Measurements from ENCODE around the gene HMGCL. TPM values are rescaled to one million over a fixed set of nuclear protein-coding genes. Genes with fewer than 3 reads are reported as not detected.
A peak's percentile ranks its signal among the peaks of the same experiment; 100 is the strongest.

HMGCL gene
- total and polyA plus RNA-seq, 2 donors (not counting 1 experiment from before 2014, with no cell fraction given): 41.3 to 74.6 TPM

DNA sequence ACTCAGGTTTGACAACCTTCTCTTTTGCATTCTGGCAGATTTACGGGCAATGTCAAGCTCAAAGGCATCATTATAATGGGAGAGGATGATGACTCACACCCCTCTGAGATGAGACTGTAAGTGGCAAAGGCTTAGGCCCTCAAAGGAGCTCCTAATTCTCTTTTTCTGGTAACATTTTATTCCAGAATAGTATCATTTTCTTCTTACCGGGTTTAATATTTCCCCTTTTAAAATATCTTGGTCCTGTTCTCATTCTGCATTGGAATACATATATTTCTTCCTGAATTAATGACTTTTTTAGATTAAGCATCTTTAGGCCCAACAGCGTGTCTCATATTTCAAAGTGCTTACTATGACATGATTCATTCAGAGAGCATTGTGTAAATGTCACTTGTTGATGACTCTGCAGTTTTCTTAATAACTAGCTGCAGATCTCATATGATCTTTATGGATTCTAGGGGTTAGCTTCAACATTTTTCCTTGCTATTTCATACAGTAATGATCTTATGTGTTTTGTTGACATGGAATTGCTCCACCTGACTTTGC is 45.3 kb downstream of the HMGCL start:
- Histone ChIP-seq H3K27ac (ENCODE audit: insufficient read depth, low read length) (peak overlapping the region; percentile 95), H3K27me3 (ENCODE audit: control insufficient read depth, insufficient read depth, low read length) (no peaks in the 10 kb centered on the region), H3K9ac (ENCODE audit: insufficient read depth, low read length) (no peak overlapping the region), H3K4me1 (ENCODE audit: control insufficient read depth, extremely low read depth, insufficient read depth, low read length) (peaks cover 11% of the 10 kb centered on the region), H3K4me3 (replicated peaks in 1 of 4; ENCODE audit: control extremely low read depth in 1 of 4, insufficient read depth in 1 of 4, low read depth in 3 of 4, low read length in 4 of 4) (peak overlapping the region in 2 of 4 experiments; percentile 78 to 89), H3K79me2 (ENCODE audit: control insufficient read depth, insufficient read depth, low read length) (peaks cover 35% of the 10 kb centered on the region), H3K9me3 (ENCODE audit: control insufficient read depth, insufficient read depth, low read depth, low read length) (no peaks in the 10 kb centered on the region), H3K36me3 (ENCODE audit: control insufficient read depth, insufficient read depth, low read length) (no peaks in the 10 kb centered on the region), H3K4me2 (ENCODE audit: extremely low read depth, insufficient read depth, low read length) (peak overlapping the region; percentile 98), H2AFZ (ENCODE audit: low read length) (no peak overlapping the region), H4K20me1 (ENCODE audit: control insufficient read depth, extremely low read depth, insufficient read depth, low read length) (no peaks in the 10 kb centered on the region)
- TF ChIP-seq EZH2 (IDR thresholded peaks at IDR 0.05; ENCODE audit: low read length, missing control alignments): no peak
- peak; percentile 67 to 68 for DNase-seq (ENCODE audit: low read depth in 2 of 2)

- TF ChIP-seq, protein P1, sequence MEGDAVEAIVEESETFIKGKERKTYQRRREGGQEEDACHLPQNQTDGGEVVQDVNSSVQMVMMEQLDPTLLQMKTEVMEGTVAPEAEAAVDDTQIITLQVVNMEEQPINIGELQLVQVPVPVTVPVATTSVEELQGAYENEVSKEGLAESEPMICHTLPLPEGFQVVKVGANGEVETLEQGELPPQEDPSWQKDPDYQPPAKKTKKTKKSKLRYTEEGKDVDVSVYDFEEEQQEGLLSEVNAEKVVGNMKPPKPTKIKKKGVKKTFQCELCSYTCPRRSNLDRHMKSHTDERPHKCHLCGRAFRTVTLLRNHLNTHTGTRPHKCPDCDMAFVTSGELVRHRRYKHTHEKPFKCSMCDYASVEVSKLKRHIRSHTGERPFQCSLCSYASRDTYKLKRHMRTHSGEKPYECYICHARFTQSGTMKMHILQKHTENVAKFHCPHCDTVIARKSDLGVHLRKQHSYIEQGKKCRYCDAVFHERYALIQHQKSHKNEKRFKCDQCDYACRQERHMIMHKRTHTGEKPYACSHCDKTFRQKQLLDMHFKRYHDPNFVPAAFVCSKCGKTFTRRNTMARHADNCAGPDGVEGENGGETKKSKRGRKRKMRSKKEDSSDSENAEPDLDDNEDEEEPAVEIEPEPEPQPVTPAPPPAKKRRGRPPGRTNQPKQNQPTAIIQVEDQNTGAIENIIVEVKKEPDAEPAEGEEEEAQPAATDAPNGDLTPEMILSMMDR (conservative IDR thresholded peaks at IDR 0.05 in 1 of 2, IDR thresholded peaks at IDR 0.05 in 1 of 2; ENCODE audit: low read depth in 1 of 2, low read length in 2 of 2): no peak
- no peak for TF ChIP-seq EZH2 (IDR thresholded peaks at IDR 0.05; ENCODE audit: low read length, missing control alignments)
- Histone ChIP-seq H4K20me1 (ENCODE audit: control insufficient read depth, extremely low read depth, insufficient read depth, low read length) (no peaks in the 10 kb centered on the region), H3K4me1 (ENCODE audit: control insufficient read depth, extremely low read depth, insufficient read depth, low read length) (peaks cover 11% of the 10 kb centered on the region), H3K4me2 (ENCODE audit: extremely low read depth, insufficient read depth, low read length) (peak within 1 kb of the TSS; percentile 98), H3K4me3 (replicated peaks in 1 of 4; ENCODE audit: control extremely low read depth in 1 of 4, insufficient read depth in 1 of 4, low read depth in 3 of 4, low read length in 4 of 4) (peak within 1 kb of the TSS; percentile 88 to 99 (median 92)), H3K36me3 (ENCODE audit: control insufficient read depth, insufficient read depth, low read length) (no peaks in the 10 kb centered on the region), H2AFZ (ENCODE audit: low read length) (peak within 1 kb of the TSS; percentile 96), H3K27ac (ENCODE audit: insufficient read depth, low read length) (peak within 1 kb of the TSS; percentile 95), H3K9ac (ENCODE audit: insufficient read depth, low read length) (peak within 1 kb of the TSS; percentile 94), H3K9me3 (ENCODE audit: control insufficient read depth, insufficient read depth, low read depth, low read length) (no peaks in the 10 kb centered on the region), H3K27me3 (ENCODE audit: control insufficient read depth, insufficient read depth, low read length) (no peaks in the 10 kb centered on the region), H3K79me2 (ENCODE audit: control insufficient read depth, insufficient read depth, low read length) (peaks cover 35% of the 10 kb centered on the region)
- peak; percentile 76 to 84 for DNase-seq (ENCODE audit: low read depth in 2 of 2)
Measured at GRCh38 chr1:23777979-23778814, 47.0 kb downstream of the HMGCL start, which contains the start of gene PITHD1. Gene PITHD1 (plus strand): TSS chr1:23778418. CDS start chr1:23778516, 98 bp downstream.

DNA sequence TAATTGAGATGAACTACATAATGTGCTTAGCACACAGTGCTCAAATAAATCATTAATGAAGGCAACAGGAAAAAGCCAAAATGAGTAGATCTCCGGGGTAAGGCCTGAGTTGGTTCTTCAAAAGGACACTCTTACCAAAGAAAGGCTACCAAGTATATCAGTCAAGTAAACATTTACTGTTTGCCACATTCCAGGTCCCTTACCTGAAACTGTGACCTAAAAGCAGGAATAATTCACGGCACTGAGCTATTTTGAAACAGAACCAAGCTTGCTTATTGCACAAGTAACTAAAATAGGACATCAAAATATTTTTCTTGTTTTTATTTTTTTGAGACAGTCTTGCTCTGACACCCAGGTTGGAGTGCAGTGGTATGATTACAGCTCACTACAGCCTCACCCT is 49.0 kb downstream of the HMGCL start:
- Histone ChIP-seq H3K79me2 (ENCODE audit: control insufficient read depth, insufficient read depth, low read length) (peaks cover 23% of the 10 kb centered on the region), H2AFZ (ENCODE audit: low read length) (no peak overlapping the region), H3K9me3 (ENCODE audit: control insufficient read depth, insufficient read depth, low read depth, low read length) (no peaks in the 10 kb centered on the region), H3K9ac (ENCODE audit: insufficient read depth, low read length) (no peak overlapping the region), H3K4me3 (replicated peaks in 1 of 4; ENCODE audit: control extremely low read depth in 1 of 4, insufficient read depth in 1 of 4, low read depth in 3 of 4, low read length in 4 of 4) (no peak overlapping the region), H3K27ac (ENCODE audit: insufficient read depth, low read length) (no peak overlapping the region), H3K36me3 (ENCODE audit: control insufficient read depth, insufficient read depth, low read length) (no peaks in the 10 kb centered on the region), H3K27me3 (ENCODE audit: control insufficient read depth, insufficient read depth, low read length) (no peaks in the 10 kb centered on the region), H4K20me1 (ENCODE audit: control insufficient read depth, extremely low read depth, insufficient read depth, low read length) (no peaks in the 10 kb centered on the region), H3K4me1 (ENCODE audit: control insufficient read depth, extremely low read depth, insufficient read depth, low read length) (peaks cover 11% of the 10 kb centered on the region), H3K4me2 (ENCODE audit: extremely low read depth, insufficient read depth, low read length) (no peak overlapping the region)
- no peak for TF ChIP-seq EZH2 (IDR thresholded peaks at IDR 0.05; ENCODE audit: low read length, missing control alignments)
- TF ChIP-seq, protein P1 (conservative IDR thresholded peaks at IDR 0.05 in 1 of 2, IDR thresholded peaks at IDR 0.05 in 1 of 2; ENCODE audit: low read depth in 1 of 2, low read length in 2 of 2): no peak
- DNase-seq (ENCODE audit: low read depth in 2 of 2): no peak

Data from fibroblast of lung (primary cell).